OCI-LY3 (cell line): ENCODE results near the gene PRKCI.

Experiments used
- H2AFZ ChIP-seq: fragments of 200-600, 300-600 bp; shearing (Covaris generic); 2 replicates; pipeline ENCODE4 v1.6.0; 2014; ENCODE audit warnings: antibody characterized with exemption, low read depth, low read length
- H3K27ac ChIP-seq: fragments of 200-600, 300-600 bp; sonication (generic); 2 replicates; pipeline ENCODE4 v1.5.1; 2014; ENCODE audit warnings: mild to moderate bottlenecking, low read length, moderate library complexity, mixed read lengths
- H3K27me3 ChIP-seq: fragments of 200-600, 300-600 bp; sonication (generic); 2 replicates; pipeline ENCODE4 v1.6.1; 2014; ENCODE audit warnings: low read depth, low read length, mixed read lengths
- H3K36me3 ChIP-seq: fragments of 200-600, 300-600 bp; sonication (generic); replicated peaks from 2 replicates; pipeline ENCODE3; 2014; ENCODE audit warnings: low read depth, low read length, mixed read lengths
- H3K4me1 ChIP-seq: fragments of 300-600, 200-600 bp; sonication (generic); 2 replicates; pipeline ENCODE4 v1.6.1; 2014; ENCODE audit warnings: low read length, mixed read lengths
- H3K4me2 ChIP-seq: fragments of 200-600, 300-600 bp; sonication (generic); 2 replicates; pipeline ENCODE4 v1.6.1; 2014; ENCODE audit warnings: low read length, mixed read lengths
- H3K4me3 ChIP-seq: fragments of 300-600, 200-600 bp; sonication (generic); 2 replicates; pipeline ENCODE4 v1.5.1; 2014; ENCODE audit warnings: antibody characterized with exemption, mild to moderate bottlenecking, low read length, moderate library complexity
- H3K79me2 ChIP-seq: fragments of 300-600, 200-600 bp; shearing (Covaris generic); 2 replicates; pipeline ENCODE4 v1.6.1; 2014; ENCODE audit warnings: mild to moderate bottlenecking, low read length, mixed read lengths
- H3K9ac ChIP-seq: fragments of 300-600, 200-600 bp; shearing (Covaris generic); 2 replicates; pipeline ENCODE4 v1.6.0; 2014; ENCODE audit warnings: mild to moderate bottlenecking, low read length, moderate library complexity
- H3K9me3 ChIP-seq: fragments of 200-600, 300-600 bp; shearing (Covaris generic); 2 replicates; pipeline ENCODE4 v1.6.1; 2014; ENCODE audit warnings: low read length, mixed read lengths; ENCODE audit not compliant: insufficient read depth
- H4K20me1 ChIP-seq: fragments of 200-600, 300-600 bp; sonication (generic); 2 replicates; pipeline ENCODE4 v1.6.1; 2016; ENCODE audit warnings: low read length, mixed read lengths; ENCODE audit not compliant: insufficient read depth
- CTCF ChIP-seq: fragments of 200-600, 300-600 bp; sonication (generic); IDR thresholded peaks from 2 replicates; pipeline ENCODE4 v1.5.1; 2014; ENCODE audit warnings: antibody characterized with exemption, low read length, low read depth
- EZH2phosphoT487 ChIP-seq: fragments of 200-600 bp; shearing (Covaris generic); IDR thresholded peaks from 2 replicates; pipeline ENCODE4 v1.6.1; 2018; ENCODE audit warnings: antibody characterized with exemption, mixed run types, low read depth

PRKCI gene

GRCh38 chr3:170344971-170345370, 122.7 kb downstream of the PRKCI start:
- Histone ChIP-seq H3K4me1 (peaks cover 43% of the 10 kb centered on the region), H4K20me1 (no peaks in the 10 kb centered on the region), H3K27me3 (no peaks in the 10 kb centered on the region), H3K4me3 (no peak overlapping the region), H3K9ac (no peak overlapping the region), H3K36me3 (no peaks in the 10 kb centered on the region), H2AFZ (no peak overlapping the region), H3K79me2 (no peaks in the 10 kb centered on the region), H3K4me2 (no peak overlapping the region), H3K27ac (no peak overlapping the region), H3K9me3 (no peaks in the 10 kb centered on the region)
- no peak for TF ChIP-seq CTCF
- TF ChIP-seq EZH2phosphoT487: no peak

GRCh38 chr3:170346481-170347392, 124.5 kb downstream of the PRKCI start:
- no peak overlapping the region for H2AFZ ChIP-seq
- H3K4me2 ChIP-seq: peak overlapping the region; percentile 18; the same call in 1 of the 2 replicates
- H3K4me1 ChIP-seq: peaks cover 59% of the 10 kb centered on the region
- H3K9ac ChIP-seq: no peak overlapping the region
- no peaks in the 10 kb centered on the region for H3K79me2 ChIP-seq
- no peak overlapping the region for H3K4me3 ChIP-seq
- no peaks in the 10 kb centered on the region for H3K9me3 ChIP-seq
- H3K27ac ChIP-seq: no peak overlapping the region
- H3K27me3 ChIP-seq: no peaks in the 10 kb centered on the region
- no peaks in the 10 kb centered on the region for H4K20me1 ChIP-seq
- no peak for TF ChIP-seq CTCF
- H3K36me3 ChIP-seq: no peaks in the 10 kb centered on the region

- Histone ChIP-seq H2AFZ (peak overlapping the region; percentile 18; the same call in 1 of the 2 replicates), H3K4me2 (peak overlapping the region; percentile 78), H3K9ac (peak overlapping the region; percentile 78), H3K9me3 (no peaks in the 10 kb centered on the region), H3K27me3 (no peaks in the 10 kb centered on the region), H3K27ac (peak overlapping the region; percentile 88), H3K4me1 (peaks cover 93% of the 10 kb centered on the region), H3K4me3 (peak overlapping the region; percentile 62; the same call in 1 of the 2 replicates), H3K79me2 (peaks cover 7% of the 10 kb centered on the region; the same call in 1 of the 2 replicates), H4K20me1 (no peaks in the 10 kb centered on the region), H3K36me3 (no peaks in the 10 kb centered on the region)
- TF ChIP-seq CTCF: no peak
- no peak for TF ChIP-seq EZH2phosphoT487
Measured at GRCh38 chr3:170350515-170351413, 128.5 kb downstream of the PRKCI start.

DNA sequence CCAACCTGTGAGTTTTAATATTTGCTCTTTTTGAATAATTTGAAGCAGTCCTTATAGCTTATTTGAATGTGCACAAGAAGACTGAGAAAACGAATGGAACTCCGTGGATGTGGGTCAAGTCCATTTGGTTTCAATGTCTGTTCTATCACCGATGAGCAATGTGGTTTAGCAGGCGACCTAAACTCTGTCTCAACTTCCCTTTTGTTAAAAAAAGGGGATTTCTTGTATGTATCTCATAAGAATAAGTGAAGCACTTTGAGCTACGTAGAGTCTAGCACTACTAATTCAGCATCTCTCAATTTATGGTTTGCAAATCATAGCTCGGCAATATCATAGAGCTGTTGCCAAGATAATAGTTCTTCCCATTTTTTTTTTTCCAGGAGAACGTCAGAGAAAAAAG, 130.7 kb downstream of the PRKCI start:
- Histone ChIP-seq H2AFZ (no peak overlapping the region), H3K27ac (peak overlapping the region; percentile 99), H3K4me3 (peak overlapping the region; percentile 46), H3K4me2 (peak overlapping the region; percentile 63), H3K4me1 (peaks cover 78% of the 10 kb centered on the region), H4K20me1 (no peaks in the 10 kb centered on the region), H3K9me3 (no peaks in the 10 kb centered on the region), H3K36me3 (no peaks in the 10 kb centered on the region), H3K79me2 (peaks cover 10% of the 10 kb centered on the region), H3K9ac (peak overlapping the region; percentile 92), H3K27me3 (no peaks in the 10 kb centered on the region)
- TF ChIP-seq CTCF (no peak), EZH2phosphoT487 (no peak)
